Dermis blood vessel endothelial cell (primary cell): ENCODE measurements around the gene HEXB. TPM values are rescaled to one million over a fixed set of nuclear protein-coding genes. Genes with fewer than 3 reads are reported as not detected.
A peak's percentile ranks its signal among the peaks of the same experiment; 100 is the strongest.
"Not testable (repeated sequence)": the region's sequence is repeated elsewhere in the genome, so short reads cannot be mapped to it uniquely, and the experiment has no call there.

Experiments
- DNase-seq: peaks from one replicate; pipeline ENCODE4 v3.0.0; 2010
- total RNA-seq: library from RNA; depleted of rRNA; stranded (reverse); fragments of >200 nt; gene quantifications from 2 replicates; pipeline ENCODE4 v1.2.3, GENCODE V29; 2014

The HEXB gene
- total RNA-seq, 1 donor from 2014 or later: 189 TPM

DNA sequence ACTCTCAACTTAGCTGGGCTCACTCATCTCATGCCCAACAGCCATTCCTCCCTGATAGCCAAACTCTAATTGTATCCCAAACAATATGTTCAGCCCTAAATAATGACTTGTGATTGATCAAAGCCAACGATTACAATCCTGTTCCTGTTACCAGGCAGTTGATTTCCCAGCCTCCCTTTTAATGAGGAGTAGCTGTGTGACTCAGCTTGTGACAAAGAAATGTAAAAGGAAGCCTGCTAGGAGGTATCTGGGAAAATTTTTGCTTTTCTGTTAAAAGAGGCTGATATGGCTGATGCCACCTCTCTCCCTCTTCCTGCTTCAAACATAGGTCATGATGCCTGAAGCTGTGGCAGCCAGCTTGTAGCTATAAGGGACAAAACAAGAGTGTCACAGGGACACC is 24.9 kb upstream of the HEXB start:
- peak; percentile 32 for DNase-seq

DNA sequence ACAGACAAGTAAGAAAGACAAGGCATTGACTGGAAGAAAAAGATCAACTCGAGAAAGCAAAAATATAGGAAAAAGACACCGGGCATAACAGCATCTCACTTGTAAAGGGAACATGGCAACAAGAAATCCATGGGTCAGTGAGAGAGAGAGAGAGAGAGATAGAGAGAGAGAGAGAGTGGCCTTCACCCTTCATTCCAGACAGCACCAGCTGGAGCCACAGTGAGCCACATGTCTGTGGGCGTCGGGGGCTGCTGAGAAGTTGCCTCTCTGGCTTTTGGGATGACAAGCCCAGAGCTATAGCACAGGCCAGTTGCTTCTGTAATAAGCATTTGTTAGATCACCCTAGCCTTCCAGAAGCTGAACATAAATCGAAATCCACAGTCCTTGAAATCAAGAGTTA is 24.2 kb upstream of the HEXB start:
- DNase-seq: no peak

DNA sequence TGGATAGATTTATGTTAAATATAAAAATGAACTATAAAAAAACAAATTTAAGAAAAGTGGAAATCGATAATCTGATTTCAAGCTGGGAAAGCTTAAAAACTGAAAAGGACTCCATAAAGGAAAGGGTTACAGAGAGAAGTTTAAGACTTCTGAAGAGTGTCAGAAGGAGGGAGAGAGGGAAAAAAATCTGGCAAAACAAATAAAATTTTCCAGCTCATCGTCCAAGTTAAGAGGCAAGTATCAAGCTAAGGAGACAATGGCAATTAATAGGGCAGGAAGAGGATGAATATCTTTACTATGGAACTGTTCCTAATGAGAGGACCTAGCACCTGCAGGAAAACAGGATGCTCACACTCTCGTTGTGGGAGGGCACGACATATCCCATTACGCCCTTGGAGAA is 20.5 kb upstream of the HEXB start:
- DNase-seq: no peak

- DNase-seq: no peak
These were observed 19.8 kb upstream of the HEXB start for GRCh38 chr5:74665273-74665672.

DNA sequence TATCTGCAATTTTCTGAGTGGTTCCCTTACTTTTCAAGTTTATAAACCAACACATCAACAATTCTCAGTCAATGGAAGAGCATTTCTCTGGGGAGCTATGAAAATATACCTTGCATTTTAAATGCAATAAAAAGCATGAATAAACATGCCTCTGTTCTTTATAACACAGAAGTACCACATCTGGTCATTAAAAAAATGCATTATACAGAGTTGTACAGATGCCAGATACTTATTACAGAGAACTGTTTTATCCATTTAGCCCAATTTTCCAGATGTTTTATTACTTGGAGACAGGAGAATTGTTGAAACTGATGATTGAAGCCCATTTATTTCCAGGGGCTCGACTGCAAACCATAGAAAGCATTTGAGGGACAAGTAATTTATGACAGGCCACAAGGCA is 19.2 kb upstream of the HEXB start:
- DNase-seq: no peak

DNA sequence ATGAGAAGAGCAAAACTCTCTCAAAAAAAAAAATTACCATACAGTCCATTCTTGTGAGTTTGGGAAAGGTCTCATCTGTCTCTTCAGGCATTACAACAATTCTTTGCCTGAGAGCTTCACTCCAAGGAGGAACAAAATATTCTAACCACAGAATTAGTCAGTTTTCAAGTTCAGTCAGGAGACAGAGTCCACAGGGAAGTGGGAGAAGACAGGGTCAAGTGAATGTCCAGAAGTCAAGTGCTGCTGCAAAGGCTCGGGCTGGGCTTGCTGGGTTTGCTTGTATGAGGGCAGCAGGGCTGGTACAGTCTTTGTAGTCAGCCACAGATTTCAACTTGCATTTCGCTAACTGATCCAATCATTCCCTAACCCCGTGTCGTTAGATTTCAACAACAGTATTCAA is 17.6 kb upstream of the HEXB start:
- no peak for DNase-seq

GRCh38 chr5:74669821-74670220 is 15.2 kb upstream of the HEXB start:
- DNase-seq: no peak

- DNase-seq: no peak
These were observed 14.5 kb upstream of the HEXB start for GRCh38 chr5:74670396-74671038.

DNA sequence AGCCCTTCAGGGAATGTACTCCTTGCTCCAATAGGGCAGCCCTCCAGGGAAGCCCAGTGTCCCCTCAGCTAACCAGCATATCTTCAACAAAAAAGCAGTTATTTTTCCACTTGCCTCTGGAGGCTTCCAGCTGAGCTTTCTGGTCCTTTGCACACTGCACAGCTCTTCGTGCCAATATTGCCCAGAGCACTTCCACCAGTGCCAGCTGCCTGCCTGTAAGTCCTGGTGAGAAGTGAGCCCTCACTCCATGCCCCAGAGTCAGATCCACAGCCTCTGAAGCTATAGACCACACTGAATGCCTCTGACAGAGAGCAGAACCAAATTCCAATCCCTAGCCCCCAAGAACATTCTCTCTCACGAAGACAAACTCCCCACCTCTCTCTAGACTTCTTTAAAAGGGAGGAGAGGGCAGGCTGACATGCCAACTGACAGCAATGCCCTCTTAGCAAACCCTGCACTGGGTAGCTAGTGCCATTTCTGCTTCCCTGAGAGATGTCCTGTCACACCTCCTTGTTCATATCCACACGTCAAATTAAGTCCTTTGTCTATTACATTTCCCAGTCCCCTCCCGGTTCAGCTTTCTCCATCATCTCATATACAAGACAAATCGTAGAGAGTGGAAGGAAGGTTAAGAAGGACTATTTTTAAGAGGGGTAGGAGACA is 12.7 kb upstream of the HEXB start:
- DNase-seq: no peak

GRCh38 chr5:74673011-74673790 is 11.8 kb upstream of the HEXB start:
- peak; percentile 61 for DNase-seq

GRCh38 chr5:74676466-74676865 is 8.6 kb upstream of the HEXB start:
- not testable (repeated sequence) for DNase-seq

DNA sequence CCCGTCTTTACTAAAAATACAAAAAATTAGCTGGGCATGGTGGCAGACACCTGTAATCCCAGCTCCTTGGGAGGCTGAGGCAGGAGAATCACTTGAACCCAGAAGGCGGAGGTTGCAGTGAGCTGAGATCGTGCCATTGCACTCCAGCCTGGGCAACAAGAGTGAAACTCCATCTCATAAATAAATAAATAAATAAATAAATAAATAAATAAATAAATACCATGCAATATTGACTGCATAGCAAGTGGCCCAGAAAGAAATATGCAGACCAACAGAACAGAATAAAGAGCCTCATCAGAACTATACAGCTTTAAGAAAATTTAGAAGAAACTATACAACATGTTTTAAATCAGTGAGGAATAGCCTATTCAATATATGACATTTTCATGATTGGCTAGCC is 6.9 kb upstream of the HEXB start:
- not testable (repeated sequence) for DNase-seq

DNA sequence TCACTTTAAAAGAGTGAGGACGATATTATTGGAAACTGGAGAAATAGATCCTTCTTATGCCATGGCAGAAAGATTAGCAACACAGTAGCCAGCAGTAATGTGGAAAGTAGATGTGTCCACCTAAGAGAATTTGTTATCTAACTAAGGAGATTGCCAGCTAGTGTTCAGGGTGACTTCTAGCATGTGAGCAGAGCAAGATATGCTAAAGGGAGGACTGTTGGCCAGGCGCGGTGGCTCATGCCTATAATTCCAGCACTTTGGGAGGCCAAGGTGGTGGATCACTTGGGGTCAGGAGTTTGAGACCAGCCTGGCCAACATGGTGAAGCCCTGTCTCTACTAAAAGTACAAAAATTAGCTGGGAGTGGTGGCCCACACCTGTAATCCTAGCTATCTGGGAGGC is 5.7 kb upstream of the HEXB start:
- not testable (repeated sequence) for DNase-seq

DNA sequence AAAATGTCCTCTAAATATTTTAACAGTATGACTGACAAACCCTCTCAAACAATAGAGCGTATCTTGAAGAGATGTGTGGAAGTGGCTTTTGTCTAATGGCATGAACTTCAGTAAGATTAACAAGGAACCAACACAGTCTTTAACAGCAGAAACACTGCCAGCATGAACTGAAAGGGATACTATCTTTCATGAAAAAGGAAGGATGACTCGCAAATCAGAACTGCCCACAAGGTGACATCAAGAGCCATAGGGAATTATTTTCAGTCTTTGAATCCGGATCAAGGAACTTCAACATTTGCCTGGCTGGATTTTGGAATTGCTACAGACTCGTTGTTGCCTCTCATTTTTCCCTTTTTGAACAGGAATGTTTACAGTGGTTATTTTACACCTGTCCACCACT is 5.1 kb upstream of the HEXB start:
- DNase-seq: no peak

DNA sequence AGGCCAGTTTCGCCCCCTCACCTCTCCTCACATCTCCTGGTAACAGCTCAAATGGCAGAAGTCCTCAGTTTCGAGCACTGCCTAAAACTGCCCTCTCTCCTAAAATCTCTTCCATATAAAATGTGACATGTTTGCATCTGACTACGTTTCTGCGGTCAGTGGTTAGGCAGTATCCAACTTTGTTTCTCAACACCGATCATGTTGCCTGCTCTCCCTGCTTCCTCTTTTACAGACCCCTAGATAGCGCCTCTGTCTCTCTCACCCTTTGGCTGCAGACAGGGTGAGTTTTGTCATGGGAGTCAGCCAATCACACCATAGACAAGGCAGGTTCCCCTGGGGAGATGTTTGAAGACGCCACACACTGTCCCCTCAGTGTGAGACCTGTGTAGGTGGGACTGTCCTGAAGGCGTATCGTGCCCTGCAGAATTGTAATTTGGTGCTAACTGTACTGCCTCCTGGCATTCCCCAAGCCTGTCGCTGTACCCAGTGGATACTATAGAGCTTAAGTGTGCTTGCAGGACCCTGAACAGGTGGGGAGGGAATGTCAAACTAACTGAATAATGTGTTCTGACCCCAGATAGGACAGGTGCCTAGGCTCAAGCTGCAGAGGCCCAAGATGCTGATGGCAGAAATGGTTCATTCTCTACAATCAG is 1.1 kb downstream of the HEXB start:
- no peak for DNase-seq

- no peak for DNase-seq
These were observed 2.1 kb downstream of the HEXB start for GRCh38 chr5:74686962-74687751.

DNA sequence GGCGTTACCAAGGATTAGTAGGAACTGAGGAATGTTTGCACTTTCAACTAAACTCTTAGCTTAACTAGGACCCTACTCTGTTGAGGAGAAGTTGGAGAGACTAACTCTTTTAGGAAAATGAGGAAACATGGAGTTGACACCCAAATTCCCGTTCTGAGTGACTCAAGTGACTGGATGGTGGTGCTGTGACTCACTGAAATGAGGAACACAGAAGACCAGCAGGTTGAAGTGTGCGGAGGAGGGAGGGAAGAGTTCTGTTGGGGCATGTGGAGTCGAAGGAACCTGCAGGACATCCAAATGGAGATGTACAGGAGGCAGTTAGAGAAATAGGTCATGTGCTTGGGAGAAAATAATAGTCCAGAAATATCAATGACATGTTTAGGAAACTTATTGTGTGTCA is 8.2 kb downstream of the HEXB start:
- DNase-seq: no peak

DNA sequence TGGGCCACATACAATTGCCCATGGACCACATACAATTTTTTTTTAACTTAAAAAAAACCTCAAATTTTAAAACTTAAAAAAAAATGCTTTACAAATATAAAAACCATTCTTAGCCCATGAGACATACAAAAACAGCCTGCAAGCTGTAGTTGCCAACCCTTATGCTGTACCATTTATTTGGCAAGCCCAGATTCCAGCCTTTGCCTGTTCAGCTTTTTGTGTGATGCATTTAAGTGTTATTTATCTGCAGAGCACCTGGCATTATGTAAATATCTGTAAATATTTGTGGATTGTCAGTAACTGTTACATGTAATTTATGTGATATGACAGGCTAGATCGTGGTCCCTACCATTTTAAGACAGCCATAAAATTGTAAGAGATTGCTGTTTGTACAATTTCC is 32.6 kb downstream of the HEXB start:
- no peak for DNase-seq

- DNase-seq: peak; percentile 34
These were observed 37.2 kb downstream of the HEXB start for GRCh38 chr5:74722271-74722670.

DNA sequence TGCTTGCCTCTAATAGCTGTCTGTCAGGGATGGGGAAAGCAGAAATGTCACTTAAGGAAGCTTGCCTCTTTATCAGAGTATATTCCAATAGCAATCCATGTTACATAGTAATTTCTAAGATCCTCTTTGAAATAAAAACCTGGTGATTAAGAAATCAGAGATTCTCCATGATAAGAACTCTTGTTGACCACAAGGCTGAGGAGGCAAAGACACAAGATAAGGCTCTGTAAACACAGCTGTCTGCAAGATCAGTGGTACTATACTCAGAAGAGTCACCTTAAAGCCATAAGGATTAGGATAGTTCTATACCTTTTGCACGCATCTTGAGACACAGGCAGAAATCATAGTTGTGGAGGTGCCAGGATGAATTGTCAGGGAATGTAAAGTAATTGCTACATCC is 40.3 kb downstream of the HEXB start:
- no peak for DNase-seq

- DNase-seq: no peak
These were observed 51.7 kb downstream of the HEXB start for GRCh38 chr5:74736759-74737158.

- DNase-seq: no peak
These were observed 53.4 kb downstream of the HEXB start for GRCh38 chr5:74738406-74738805.

DNA sequence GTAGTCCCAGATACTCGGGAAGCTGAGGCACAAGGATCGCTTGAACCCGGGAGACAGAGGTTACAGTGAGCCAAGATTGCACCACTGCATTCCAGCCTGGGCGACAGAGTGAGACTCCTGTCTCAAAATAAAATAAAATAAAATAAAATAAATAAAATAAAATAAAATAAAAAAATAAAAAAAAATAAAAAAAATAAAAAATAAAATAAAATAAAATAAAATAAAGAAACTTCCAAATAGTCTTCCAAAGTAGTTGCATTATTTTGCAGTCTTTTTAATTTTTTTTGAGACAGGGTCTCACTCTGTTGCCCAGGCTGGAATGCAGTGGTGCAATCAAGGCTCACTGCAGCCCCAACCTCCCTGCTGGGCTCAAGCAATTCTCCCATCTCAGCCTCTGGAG is 63.7 kb downstream of the HEXB start:
- not testable (repeated sequence) for DNase-seq
